WTC11 (cell line): ENCODE results near the gene TIMM13.

Experiments used
- CREM ChIP-seq: sonication (generic); formaldehyde crosslinking; IDR thresholded peaks from 2 replicates; pipeline ENCODE4 v1.8.1; 2022; ENCODE audit warnings: mild to moderate bottlenecking, missing genetic modification reagents, moderate library complexity
- FOXK1 ChIP-seq: sonication (generic); formaldehyde crosslinking; IDR thresholded peaks from 2 replicates; pipeline ENCODE4 v1.8.0; 2022; ENCODE audit warnings: mild to moderate bottlenecking, moderate library complexity, missing genetic modification reagents
- HMGA2 ChIP-seq: fragments of 250-450 bp; sonication (Bioruptor Pico); IDR thresholded peaks from 2 replicates; pipeline ENCODE4 v1.4.0; 2021; ENCODE audit warnings: mild to moderate bottlenecking, moderate library complexity
- MXD4 ChIP-seq: fragments of 250-450 bp; sonication (Bioruptor Pico); IDR thresholded peaks from 2 replicates; pipeline ENCODE4 v1.8.0; 2021; ENCODE audit warnings: mild to moderate bottlenecking, moderate library complexity, borderline replicate concordance
- NR3C1 ChIP-seq: sonication (generic); formaldehyde crosslinking; conservative IDR thresholded peaks from 2 replicates; pipeline ENCODE4 v1.8.1; 2023; ENCODE audit warnings: low read depth, mild to moderate bottlenecking, missing genetic modification reagents
- SMAD3 ChIP-seq: sonication (generic); formaldehyde crosslinking; IDR thresholded peaks from 2 replicates; pipeline ENCODE4 v1.8.0; 2022; ENCODE audit warnings: missing genetic modification reagents, mild to moderate bottlenecking, borderline replicate concordance
- SOX15 ChIP-seq: fragments of 250-450 bp; sonication (Bioruptor Pico); IDR thresholded peaks from 2 replicates; pipeline ENCODE4 v1.9.0; 2021; ENCODE audit warnings: mild to moderate bottlenecking
- SP1 ChIP-seq: sonication (generic); formaldehyde crosslinking; conservative IDR thresholded peaks from 2 replicates; pipeline ENCODE4 v1.8.1; 2022; ENCODE audit warnings: missing genetic modification reagents
- ZNF263 ChIP-seq: sonication (generic); formaldehyde crosslinking; IDR thresholded peaks from 2 replicates; pipeline ENCODE4 v1.8.1; 2022; ENCODE audit warnings: low read depth, mild to moderate bottlenecking, moderate library complexity, missing genetic modification reagents
- ZNF423 ChIP-seq: fragments of 250-450 bp; sonication (Bioruptor Pico); IDR thresholded peaks from 2 replicates; pipeline ENCODE4 v2.1.2; 2022; ENCODE audit warnings: mild to moderate bottlenecking, moderate library complexity
- TF ChIP-seq, protein P1 (sequence below): fragments of 200-600 bp; IDR thresholded peaks from 2 replicates; pipeline ENCODE4 v1.8.0; 2022; ENCODE audit warnings: antibody characterized with exemption
- TF ChIP-seq, protein P2 (sequence below): sonication (generic); formaldehyde crosslinking; IDR thresholded peaks from 2 replicates; pipeline ENCODE4 v1.8.0; 2023; ENCODE audit warnings: mild to moderate bottlenecking, missing genetic modification reagents
- TF ChIP-seq, protein P3 (sequence below): fragments of 250-450 bp; sonication (Bioruptor Pico); IDR thresholded peaks from 2 replicates; pipeline ENCODE4 v1.9.0; 2021; ENCODE audit warnings: mild to moderate bottlenecking
- TF ChIP-seq, protein P4 (sequence below): sonication (generic); formaldehyde crosslinking; IDR thresholded peaks from 2 replicates; pipeline ENCODE4 v1.8.1; 2023; ENCODE audit warnings: mild to moderate bottlenecking, missing genetic modification reagents, moderate library complexity

DNA sequence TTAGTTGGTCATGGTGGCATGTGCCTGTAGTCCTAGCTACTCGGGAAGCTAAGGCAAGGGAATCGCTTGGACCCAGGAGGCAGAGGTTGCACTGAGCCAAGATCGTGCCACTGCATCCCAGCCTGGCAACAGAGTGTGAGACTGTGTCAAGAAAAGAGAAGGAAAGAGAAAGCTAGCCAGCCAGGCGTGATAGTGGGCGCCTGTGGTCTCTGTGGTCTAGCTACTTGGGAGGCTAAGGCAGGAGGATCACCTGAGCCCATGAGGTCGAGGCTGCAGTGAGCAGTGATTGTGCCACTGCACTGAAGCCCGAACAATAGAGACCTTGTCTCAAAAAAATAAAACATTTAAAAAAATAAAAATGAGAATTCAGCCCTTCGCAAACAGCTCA is 33.3 kb downstream of the TIMM13 start:
- no peak for TF ChIP-seq SMAD3
- TF ChIP-seq, protein P1, sequence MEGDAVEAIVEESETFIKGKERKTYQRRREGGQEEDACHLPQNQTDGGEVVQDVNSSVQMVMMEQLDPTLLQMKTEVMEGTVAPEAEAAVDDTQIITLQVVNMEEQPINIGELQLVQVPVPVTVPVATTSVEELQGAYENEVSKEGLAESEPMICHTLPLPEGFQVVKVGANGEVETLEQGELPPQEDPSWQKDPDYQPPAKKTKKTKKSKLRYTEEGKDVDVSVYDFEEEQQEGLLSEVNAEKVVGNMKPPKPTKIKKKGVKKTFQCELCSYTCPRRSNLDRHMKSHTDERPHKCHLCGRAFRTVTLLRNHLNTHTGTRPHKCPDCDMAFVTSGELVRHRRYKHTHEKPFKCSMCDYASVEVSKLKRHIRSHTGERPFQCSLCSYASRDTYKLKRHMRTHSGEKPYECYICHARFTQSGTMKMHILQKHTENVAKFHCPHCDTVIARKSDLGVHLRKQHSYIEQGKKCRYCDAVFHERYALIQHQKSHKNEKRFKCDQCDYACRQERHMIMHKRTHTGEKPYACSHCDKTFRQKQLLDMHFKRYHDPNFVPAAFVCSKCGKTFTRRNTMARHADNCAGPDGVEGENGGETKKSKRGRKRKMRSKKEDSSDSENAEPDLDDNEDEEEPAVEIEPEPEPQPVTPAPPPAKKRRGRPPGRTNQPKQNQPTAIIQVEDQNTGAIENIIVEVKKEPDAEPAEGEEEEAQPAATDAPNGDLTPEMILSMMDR, result no peak
- TF ChIP-seq, protein P2, sequence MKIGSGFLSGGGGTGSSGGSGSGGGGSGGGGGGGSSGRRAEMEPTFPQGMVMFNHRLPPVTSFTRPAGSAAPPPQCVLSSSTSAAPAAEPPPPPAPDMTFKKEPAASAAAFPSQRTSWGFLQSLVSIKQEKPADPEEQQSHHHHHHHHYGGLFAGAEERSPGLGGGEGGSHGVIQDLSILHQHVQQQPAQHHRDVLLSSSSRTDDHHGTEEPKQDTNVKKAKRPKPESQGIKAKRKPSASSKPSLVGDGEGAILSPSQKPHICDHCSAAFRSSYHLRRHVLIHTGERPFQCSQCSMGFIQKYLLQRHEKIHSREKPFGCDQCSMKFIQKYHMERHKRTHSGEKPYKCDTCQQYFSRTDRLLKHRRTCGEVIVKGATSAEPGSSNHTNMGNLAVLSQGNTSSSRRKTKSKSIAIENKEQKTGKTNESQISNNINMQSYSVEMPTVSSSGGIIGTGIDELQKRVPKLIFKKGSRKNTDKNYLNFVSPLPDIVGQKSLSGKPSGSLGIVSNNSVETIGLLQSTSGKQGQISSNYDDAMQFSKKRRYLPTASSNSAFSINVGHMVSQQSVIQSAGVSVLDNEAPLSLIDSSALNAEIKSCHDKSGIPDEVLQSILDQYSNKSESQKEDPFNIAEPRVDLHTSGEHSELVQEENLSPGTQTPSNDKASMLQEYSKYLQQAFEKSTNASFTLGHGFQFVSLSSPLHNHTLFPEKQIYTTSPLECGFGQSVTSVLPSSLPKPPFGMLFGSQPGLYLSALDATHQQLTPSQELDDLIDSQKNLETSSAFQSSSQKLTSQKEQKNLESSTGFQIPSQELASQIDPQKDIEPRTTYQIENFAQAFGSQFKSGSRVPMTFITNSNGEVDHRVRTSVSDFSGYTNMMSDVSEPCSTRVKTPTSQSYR (CRISPR knock-in tag), result no peak
- TF ChIP-seq, protein P3, sequence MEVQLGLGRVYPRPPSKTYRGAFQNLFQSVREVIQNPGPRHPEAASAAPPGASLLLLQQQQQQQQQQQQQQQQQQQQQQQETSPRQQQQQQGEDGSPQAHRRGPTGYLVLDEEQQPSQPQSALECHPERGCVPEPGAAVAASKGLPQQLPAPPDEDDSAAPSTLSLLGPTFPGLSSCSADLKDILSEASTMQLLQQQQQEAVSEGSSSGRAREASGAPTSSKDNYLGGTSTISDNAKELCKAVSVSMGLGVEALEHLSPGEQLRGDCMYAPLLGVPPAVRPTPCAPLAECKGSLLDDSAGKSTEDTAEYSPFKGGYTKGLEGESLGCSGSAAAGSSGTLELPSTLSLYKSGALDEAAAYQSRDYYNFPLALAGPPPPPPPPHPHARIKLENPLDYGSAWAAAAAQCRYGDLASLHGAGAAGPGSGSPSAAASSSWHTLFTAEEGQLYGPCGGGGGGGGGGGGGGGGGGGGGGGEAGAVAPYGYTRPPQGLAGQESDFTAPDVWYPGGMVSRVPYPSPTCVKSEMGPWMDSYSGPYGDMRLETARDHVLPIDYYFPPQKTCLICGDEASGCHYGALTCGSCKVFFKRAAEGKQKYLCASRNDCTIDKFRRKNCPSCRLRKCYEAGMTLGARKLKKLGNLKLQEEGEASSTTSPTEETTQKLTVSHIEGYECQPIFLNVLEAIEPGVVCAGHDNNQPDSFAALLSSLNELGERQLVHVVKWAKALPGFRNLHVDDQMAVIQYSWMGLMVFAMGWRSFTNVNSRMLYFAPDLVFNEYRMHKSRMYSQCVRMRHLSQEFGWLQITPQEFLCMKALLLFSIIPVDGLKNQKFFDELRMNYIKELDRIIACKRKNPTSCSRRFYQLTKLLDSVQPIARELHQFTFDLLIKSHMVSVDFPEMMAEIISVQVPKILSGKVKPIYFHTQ (CRISPR knock-in tag), result no peak
- TF ChIP-seq, protein P4, sequence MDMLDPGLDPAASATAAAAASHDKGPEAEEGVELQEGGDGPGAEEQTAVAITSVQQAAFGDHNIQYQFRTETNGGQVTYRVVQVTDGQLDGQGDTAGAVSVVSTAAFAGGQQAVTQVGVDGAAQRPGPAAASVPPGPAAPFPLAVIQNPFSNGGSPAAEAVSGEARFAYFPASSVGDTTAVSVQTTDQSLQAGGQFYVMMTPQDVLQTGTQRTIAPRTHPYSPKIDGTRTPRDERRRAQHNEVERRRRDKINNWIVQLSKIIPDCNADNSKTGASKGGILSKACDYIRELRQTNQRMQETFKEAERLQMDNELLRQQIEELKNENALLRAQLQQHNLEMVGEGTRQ (CRISPR knock-in tag), result no peak
- no peak for TF ChIP-seq CREM (CRISPR knock-in tag)
- no peak for TF ChIP-seq SP1 (CRISPR knock-in tag)
- no peak for TF ChIP-seq HMGA2 (CRISPR knock-in tag)
- TF ChIP-seq NR3C1, result no peak
- TF ChIP-seq ZNF423 (CRISPR knock-in tag), result no peak
- no peak for TF ChIP-seq MXD4 (CRISPR knock-in tag)
- TF ChIP-seq FOXK1 (CRISPR knock-in tag), result no peak
- TF ChIP-seq ZNF263 (CRISPR knock-in tag), result no peak
- no peak for TF ChIP-seq SOX15 (CRISPR knock-in tag)
